Pericardium fibroblast (primary cell): ENCODE data around the gene MYLK. TPM values are rescaled to one million over a fixed set of nuclear protein-coding genes. Genes with fewer than 3 reads are reported as not detected.

Experiments used
- total RNA-seq: library from RNA; depleted of rRNA; stranded (reverse); fragments of >200 nt; gene quantifications from 2 replicates; pipeline ENCODE4 v1.2.3, GENCODE V29; 2015

The MYLK gene
- total RNA-seq = 7.3 and 12.8 TPM in 2 replicates

GRCh38 chr3:123884203-123884831 lies at the start of gene MYLK:
MYLK (minus strand) TSS chr3:123884332; CDS start chr3:123793841, 90,491 bp downstream.

GRCh38 chr3:123584988-123585937 lies 298.9 kb downstream of the MYLK start, which contains the start of gene HACD2:
HACD2 (minus strand) TSS chr3:123585053; CDS start chr3:123585027, 26 bp downstream.

Other genes with a start within 250 kb of the MYLK start
- 10.1 and 14.7 TPM in 2 replicates for gene CCDC14, start 76.9 kb upstream of the MYLK start, total RNA-seq
- not detected in 2 replicates for gene ROPN1, start 107.8 kb upstream of the MYLK start, total RNA-seq
- 3.0 and 5.6 TPM in 2 replicates for gene KALRN, start 149.0 kb upstream of the MYLK start, total RNA-seq